ENCODE measurements around the gene NFILZ.
"Not testable (repeated sequence)": the region's sequence is repeated elsewhere in the genome, so short reads cannot be mapped to it uniquely, and the experiment has no call there.

NFILZ gene

GRCh38 chr19:8611877-8612806 is 18.3 kb upstream of the NFILZ start:
- no peak for DNase-seq

DNA sequence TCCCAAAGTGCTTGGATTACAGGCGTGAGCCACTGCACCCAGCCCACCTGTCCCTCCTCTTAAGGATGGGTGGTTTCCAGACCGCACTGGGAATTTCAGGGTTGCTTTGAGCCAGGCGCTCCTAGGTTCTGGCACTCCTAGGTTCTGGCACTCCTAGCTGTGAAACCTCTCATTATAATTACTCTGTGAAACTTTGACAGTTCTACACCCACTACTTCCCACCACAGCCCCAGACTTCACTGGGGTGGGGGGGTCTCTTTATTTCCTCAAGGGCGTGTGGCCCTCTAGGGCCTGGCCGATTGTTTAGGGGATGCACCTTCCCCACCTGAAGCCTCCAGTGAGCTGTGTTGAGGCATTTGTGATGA is 17.6 kb upstream of the NFILZ start:
- no peak for DNase-seq

DNA sequence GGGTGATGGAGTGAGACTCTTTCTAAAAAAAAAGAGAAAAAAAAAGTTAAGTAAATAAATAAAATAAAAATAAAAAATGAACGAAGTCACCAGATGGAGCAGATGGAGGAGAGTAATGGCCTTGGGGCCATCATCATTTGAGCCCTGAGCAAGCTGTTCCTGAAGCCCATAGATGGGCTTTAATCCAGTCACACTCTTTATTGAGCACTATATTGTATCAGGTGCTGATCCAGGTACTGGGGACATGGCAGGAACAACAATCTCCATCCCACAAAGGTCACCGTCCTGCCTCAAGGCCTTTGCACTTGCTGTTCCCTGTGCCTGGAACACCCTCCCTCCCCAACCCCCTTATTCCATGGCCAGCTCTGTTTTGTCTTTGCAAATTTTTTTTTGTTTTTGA is 16.0 kb upstream of the NFILZ start:
- DNase-seq, result no peak

DNA sequence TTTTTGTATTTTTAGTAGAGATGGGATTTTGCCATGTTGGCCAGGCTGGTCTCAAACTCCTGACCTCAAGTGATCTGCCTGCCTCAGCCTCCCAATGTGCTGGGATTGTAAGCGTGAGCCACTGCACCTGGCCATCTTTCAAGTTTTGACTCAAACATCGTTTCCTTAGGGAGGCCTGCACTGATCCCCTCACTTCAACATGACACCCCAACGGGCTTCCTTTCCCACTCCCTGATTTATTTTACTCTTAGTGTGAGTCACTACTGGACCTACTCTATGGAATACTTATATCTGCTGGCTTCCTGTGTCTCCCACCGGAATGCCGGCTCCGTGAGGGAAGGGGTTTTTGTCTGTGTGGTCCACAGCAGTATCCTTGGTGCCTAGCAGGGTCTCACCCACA is 15.4 kb upstream of the NFILZ start:
- no peak for DNase-seq

- peak; percentile 57 for DNase-seq
These were observed 14.4 kb upstream of the NFILZ start for GRCh38 chr19:8615813-8616596.

DNA sequence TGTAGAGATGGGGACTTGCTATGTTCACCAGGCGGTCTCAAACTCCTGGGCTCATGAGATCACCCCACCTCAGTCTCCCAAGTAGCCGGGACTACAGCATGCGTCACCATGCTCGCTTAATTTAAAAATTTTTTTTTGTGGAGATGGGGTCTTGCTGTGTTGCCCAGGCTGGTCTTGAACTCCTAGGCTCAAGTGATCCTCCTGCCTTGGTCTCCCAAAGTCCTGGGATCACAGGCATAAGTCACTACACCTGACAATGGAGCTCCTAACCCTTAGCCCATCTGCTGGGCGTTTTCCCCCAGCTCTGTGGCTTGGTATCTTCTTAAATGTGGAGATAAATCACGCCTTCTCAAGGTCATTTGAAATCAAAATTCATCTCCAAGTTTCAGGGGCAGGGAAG is 13.6 kb upstream of the NFILZ start:
- no peak for DNase-seq

- not testable (repeated sequence) for DNase-seq
These were observed 13.1 kb upstream of the NFILZ start for GRCh38 chr19:8617325-8617724.

- DNase-seq, result no peak
These were observed 12.4 kb upstream of the NFILZ start for GRCh38 chr19:8617984-8618383.

DNA sequence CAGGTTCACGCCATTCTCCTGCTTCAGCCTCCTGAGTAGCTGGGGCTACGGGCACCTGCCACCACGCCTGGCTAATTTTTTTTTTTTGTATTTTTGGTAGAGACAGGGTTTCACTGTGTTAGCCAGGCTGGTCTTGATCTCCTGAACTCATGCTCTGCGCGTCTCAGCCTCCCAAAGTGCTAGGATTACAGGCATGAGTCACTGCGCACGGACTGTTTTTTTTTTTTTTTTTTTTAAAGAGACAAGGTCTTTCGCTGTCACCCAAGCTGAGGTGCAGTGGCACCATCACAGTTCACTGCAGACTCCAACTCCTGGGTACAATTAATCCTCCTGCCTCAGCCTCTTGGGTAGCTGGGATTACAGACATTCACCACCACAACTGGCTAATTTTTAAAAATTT is 11.7 kb upstream of the NFILZ start:
- DNase-seq, result no peak

GRCh38 chr19:8622886-8623285 is 7.5 kb upstream of the NFILZ start:
- not testable (repeated sequence) for DNase-seq

DNA sequence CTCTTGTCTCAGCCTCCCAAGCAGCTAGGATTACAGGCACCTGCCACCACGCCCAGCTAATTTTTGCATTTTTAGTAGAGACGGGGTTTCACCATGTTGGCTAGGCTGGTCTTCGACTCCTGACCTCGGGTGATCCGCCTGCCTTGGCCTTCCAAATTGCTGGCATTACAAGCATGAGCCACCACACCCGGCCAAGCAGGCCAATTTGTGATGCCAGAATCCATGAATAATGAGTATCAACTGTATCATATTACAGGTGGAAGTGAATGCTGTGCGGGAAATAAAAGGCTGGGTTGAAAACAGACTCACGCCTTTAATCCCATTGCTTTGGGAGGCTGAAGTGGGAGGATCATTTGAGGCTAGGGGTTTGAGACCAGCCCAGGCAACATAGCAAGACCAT is 3.6 kb upstream of the NFILZ start:
- DNase-seq, result no peak

DNA sequence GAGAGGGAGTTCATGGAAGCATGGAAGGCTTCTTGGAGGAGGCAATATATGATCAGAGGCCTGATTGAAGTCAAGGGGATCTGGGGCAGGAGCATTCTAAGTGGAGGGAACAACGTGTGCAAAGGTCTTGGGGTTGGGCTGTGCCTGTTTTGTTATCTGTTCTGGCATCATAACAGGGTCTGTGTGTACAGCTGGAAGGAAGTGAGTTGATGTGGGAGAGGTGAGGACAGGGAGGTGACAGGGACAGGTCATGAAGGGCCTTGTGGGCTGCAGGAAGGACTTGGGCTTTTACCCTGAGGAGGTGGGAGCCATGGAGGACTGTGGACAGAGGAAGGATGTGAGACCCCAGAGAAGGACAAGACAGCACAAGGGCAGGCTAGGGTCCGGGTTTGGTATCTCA is 1.2 kb upstream of the NFILZ start:
- DNase-seq, result no peak

DNA sequence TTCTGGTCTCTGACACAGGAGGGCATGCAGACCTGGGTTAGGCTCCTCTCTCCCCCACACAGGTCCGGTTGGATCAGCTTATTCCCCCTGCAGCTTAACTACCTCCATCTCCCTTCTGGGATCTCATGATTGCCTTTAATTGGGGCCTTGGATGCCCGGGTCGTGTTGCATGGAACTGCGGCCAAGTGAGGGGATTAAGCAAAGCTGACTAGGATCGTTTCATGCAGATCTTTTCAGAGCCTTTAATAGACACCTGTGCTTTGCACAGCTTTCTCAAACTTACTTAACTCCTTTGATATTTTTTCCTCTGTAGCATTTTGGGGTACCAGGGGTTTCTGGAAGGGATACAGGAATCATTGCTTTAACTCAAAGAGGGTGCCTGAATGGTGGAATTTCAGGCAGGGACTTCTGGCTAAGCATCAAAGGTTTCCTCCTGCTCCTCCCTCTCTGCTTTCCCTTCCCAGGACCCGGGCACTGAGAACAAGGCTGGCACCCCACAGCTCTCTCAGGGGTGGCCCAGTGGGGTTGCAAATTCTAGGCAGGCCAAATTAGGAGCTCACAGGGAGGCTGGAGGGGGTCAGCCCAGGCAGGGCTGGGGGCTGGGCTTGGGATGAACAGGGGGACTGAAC is 477 bp downstream of the NFILZ start:
- no peak for DNase-seq

- DNase-seq, result no peak
These were observed 989 bp downstream of the NFILZ start for GRCh38 chr19:8631425-8631819.

GRCh38 chr19:8635422-8635821 is 5.0 kb downstream of the NFILZ start:
- DNase-seq, result no peak

GRCh38 chr19:8637070-8637469 is 6.6 kb downstream of the NFILZ start:
- DNase-seq, result not testable (repeated sequence)

DNA sequence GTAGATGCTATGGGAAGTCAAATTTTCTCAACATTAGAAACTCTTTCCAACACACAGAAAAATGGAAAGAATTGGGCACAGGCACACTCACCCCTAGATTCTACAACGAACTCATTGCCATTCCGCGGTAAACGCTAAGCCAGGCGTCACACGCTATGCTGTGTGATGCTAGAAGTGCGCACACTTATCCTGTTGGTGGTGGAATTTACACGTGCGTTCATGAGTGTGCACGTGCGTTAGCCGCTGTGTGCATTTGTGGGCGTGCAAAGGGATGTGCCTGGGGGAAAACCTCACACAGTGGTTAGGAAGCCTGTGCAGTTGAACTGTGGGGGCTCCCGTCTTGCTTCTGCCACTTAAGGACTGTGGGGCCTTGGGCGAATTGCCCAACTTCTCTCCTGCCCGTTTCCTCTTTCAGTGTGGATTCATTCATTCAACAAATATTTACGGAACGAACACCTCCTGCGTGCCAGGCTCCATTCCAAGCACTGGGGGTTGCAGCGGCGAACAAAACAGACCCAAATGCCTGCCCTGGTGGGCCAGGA is 7.7 kb downstream of the NFILZ start:
- peak; percentile 56 for DNase-seq

DNA sequence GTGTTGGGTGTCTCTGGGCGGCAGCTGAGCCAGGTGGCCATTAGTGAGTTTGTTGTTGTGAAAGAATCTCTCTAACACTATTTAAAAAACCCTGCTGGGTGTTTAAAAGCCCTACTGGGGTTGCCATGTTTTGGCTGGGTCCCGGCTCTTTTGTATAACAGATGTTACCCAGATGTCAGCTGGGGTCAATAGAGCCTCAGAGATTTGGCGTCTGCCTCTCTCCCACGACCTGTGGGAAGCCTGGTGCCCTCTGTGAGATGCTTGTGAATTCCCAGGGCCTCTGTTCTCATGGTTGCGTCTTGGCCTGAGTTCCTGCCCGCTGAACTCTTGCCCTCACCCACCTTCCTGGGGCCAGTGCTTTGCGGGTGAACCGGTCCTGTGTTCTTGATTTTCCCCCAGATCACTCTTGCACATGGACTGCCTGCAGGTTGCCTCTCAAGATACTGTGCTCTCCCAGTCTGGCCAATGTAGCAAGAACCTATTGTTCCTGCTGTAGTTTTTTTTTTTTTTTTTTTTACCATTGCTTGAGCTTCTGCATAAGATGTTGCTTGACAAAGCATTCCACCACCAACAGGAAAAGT is 9.5 kb downstream of the NFILZ start:
- no peak for DNase-seq

GRCh38 chr19:8640402-8641004 is 10.1 kb downstream of the NFILZ start:
- DNase-seq, result no peak

GRCh38 chr19:8641221-8641907 is 10.9 kb downstream of the NFILZ start:
- no peak for DNase-seq

- DNase-seq, result peak; percentile 34
These were observed 11.6 kb downstream of the NFILZ start for GRCh38 chr19:8641908-8642547.
